Measurements from ENCODE around the gene GABARAP.

The GABARAP gene

GRCh38 chr17:7252176-7253043, 10.2 kb upstream of the GABARAP start, which contains the start of gene ELP5:
TSS of gene ELP5 (plus strand) at chr17:7252215. CDS start at chr17:7252551, 336 bp downstream.
- peak within 1 kb of the TSS; percentile 96 for H3K4me3 ChIP-seq (replicated peaks; ENCODE audit: low read depth, low read length)
- DNase-seq (ENCODE audit: extremely low read depth, low read depth): no peak
- TF ChIP-seq CTCF (IDR thresholded peaks at IDR 0.05; ENCODE audit: low read depth, low read length, missing control alignments): no peak

GRCh38 chr17:7251661-7252175, 9.5 kb upstream of the GABARAP start, which contains the start of gene CTDNEP1:
TSS of gene CTDNEP1 (minus strand) at chr17:7251734. CDS start at chr17:7251296, 438 bp downstream.
- H3K4me3 ChIP-seq (replicated peaks; ENCODE audit: low read depth, low read length): peak within 1 kb of the TSS; percentile 96
- TF ChIP-seq CTCF (IDR thresholded peaks at IDR 0.05; ENCODE audit: low read depth, low read length, missing control alignments): no peak
- DNase-seq (ENCODE audit: extremely low read depth, low read depth): peak; percentile 99

- no peak for DNase-seq (ENCODE audit: extremely low read depth, low read depth)
- no peak for TF ChIP-seq CTCF (IDR thresholded peaks at IDR 0.05; ENCODE audit: low read depth, low read length, missing control alignments)
- peak overlapping the region; percentile 96 for H3K4me3 ChIP-seq (replicated peaks; ENCODE audit: low read depth, low read length)
Measured at GRCh38 chr17:7250695-7251627, 8.7 kb upstream of the GABARAP start.

- TF ChIP-seq CTCF (IDR thresholded peaks at IDR 0.05; ENCODE audit: low read depth, low read length, missing control alignments): no peak
- no peak for DNase-seq (ENCODE audit: extremely low read depth, low read depth)
- peak overlapping the region; percentile 96 for H3K4me3 ChIP-seq (replicated peaks; ENCODE audit: low read depth, low read length)
Measured at GRCh38 chr17:7249830-7250229, 7.6 kb upstream of the GABARAP start.

- H3K4me3 ChIP-seq (replicated peaks; ENCODE audit: low read depth, low read length): peak overlapping the region; percentile 96
- TF ChIP-seq CTCF (IDR thresholded peaks at IDR 0.05; ENCODE audit: low read depth, low read length, missing control alignments): no peak
Measured at GRCh38 chr17:7249214-7249613, 7.0 kb upstream of the GABARAP start.

GRCh38 chr17:7248796-7249195, 6.5 kb upstream of the GABARAP start:
- peak overlapping the region; percentile 96 for H3K4me3 ChIP-seq (replicated peaks; ENCODE audit: low read depth, low read length)
- DNase-seq (ENCODE audit: extremely low read depth, low read depth): no peak
- TF ChIP-seq CTCF (IDR thresholded peaks at IDR 0.05; ENCODE audit: low read depth, low read length, missing control alignments): no peak

More at GRCh38 chr17:7249214-7249613, 7.0 kb upstream of the GABARAP start:
- DNase-seq (ENCODE audit: extremely low read depth, low read depth): no peak

All from HFF-Myc (cell line).